Measurements from ENCODE around the gene ZSCAN5A.
"Not testable (repeated sequence)": the region's sequence is repeated elsewhere in the genome, so short reads cannot be mapped to it uniquely, and the experiment has no call there.

Gene ZSCAN5A

GRCh38 chr19:56314018-56314380 lies 640 bp downstream of the ZSCAN5A start:
- no peak for DNase-seq (ENCODE audit: low spot score)

GRCh38 chr19:56312787-56313657 lies 1.6 kb downstream of the ZSCAN5A start:
- DNase-seq (ENCODE audit: low spot score): no peak

DNA sequence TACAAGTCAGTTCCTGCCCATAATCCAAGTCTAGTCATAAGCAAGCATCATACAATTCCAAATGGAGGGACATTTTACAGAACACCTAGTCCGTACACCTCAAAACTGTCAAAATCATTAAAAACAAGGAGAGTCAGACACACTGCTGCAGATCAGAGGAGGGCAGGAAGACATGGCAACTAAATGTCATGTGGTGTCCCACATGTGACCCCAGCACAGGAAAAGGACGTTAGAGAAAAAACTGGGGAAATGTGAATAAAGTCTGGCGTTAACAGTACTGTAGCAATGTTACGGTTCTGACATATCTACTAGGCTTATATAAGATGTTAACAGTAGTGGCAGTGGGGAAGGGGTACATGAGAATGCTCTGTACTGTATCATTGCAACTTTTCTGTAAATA lies 2.3 kb downstream of the ZSCAN5A start:
- DNase-seq (ENCODE audit: low spot score): no peak

- DNase-seq (ENCODE audit: low spot score): no peak
Observed at GRCh38 chr19:56310462-56310861, 4.2 kb downstream of the ZSCAN5A start.

DNA sequence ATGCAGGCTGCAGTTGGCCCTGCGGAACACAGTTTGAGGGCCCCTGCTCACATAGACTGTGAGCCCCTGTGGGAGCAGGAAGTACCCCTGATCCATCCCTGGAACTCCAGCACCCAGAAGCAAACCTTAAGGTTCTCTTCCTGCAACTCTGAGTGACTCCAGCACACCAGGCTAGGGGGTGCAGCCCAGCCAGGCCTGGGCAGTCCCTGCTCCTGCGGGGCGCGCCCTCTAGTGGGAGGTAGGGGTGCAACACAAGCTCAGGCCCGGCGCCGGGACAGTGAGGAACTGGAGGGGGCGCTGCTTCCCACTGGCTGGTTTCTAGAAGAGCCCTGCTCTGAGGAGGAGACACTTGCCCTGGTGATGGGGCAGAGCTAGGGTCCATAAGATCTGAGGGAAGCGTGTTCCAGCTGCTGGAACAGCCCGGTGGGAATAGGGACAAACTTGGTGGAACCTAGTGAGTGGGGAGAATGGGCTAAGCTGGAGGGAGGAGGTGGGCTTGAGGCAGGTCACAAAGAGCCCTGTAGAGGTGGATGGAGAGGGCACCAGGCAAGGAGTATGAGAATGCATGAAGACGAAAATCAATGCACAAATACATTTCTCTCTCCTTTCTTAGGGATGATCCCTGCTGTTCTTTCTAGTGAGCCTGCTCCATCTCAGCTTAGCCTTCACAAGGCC lies 5.0 kb downstream of the ZSCAN5A start:
- no peak for DNase-seq (ENCODE audit: low spot score)

DNA sequence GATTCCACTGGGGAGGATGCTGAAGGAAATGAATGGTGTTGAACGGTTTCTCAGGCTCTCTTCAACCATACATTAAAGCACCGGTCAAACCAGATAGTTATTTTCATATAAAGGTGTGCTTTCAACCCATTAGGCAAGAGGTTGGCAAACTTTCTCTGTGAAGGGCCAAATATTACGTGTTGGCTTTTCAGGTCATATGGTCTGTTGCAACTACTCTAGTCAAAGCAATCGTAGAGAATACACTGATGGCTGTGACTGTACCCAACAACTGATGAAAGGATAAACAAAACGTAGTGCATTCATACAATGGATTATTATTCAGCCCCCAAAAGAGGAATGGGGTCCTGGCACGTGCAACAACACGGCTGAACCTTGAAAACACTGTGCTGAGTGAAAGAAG lies 5.8 kb downstream of the ZSCAN5A start:
- DNase-seq (ENCODE audit: low spot score): no peak

DNA sequence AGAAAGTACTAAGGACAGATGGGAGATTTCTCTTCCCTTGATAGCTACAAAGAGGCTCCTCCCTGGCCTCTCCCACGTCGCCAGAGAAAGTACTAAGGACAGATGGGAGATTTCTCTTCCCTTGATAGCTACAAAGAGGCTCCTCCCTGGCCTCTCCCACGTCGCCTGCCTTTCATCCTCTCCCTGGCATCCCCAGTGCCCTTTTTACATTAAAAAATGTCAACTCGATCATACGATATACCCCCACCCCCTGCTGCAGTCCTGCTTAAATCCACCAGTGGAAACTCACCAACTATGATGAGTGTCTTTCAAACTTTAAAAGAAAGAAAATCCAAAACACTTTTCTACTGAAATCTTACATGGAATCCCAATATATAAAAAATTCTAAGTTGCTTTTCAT lies 7.6 kb downstream of the ZSCAN5A start:
- DNase-seq (ENCODE audit: low spot score): not testable (repeated sequence)

GRCh38 chr19:56306016-56306415 lies 8.6 kb downstream of the ZSCAN5A start:
- DNase-seq (ENCODE audit: low spot score): no peak

DNA sequence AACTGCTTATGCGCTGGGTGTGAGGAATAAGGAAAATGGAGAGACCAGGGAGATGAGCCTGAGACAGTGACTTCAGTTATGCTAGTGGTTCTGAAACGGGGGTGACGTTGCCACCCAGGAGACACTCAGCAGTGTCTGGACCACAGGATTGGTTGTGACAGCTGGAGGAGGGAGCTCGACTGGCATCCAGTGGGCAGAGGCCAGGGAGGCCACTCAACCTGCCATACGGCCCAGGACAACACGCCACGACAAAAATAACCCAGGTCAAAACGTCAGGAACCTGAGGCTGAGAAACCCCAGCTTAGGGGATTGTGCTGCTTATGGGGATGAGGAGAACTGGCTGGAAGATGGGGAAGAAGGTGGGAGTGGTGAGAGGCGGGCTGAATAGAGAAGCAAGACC lies 10.4 kb downstream of the ZSCAN5A start:
- DNase-seq (ENCODE audit: low spot score): no peak

DNA sequence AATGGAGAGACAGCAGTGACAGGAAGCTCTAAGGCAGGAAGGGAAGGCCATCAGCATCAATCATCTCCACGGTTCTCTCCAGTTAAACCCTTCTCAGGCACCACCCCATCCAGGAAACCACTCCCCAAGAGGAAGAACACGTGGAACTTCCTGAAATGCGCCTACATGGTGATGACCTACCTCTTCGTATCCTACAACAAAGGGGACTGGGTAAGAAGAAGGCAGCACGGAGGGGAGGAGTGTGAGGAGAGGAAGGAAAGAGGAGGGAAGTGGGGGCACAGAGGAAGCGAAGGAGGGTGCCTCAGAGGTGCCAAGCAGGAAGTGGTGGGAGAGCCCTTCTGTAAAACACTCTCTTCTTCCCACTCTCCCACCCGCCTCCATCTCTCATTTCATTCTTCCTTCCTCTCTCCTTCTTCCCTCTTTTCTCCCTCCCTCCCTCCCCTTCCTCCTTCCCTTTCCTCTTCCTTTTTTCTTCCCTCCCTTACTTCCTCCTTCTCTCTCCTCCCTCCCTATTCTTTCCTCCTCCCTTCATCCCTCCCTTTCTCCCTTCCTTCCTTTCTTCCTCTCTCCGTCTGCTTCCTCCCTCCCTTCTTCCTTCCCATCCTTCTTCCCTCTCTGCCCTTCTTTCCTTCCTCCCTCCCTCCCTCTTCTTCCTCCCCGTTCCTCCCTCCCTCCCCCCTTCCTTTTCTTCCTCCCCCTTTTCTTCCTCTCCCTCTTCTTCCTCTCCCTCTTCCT lies 12.6 kb downstream of the ZSCAN5A start:
- DNase-seq (ENCODE audit: low spot score): no peak

- DNase-seq (ENCODE audit: low spot score): no peak
Observed at GRCh38 chr19:56301155-56301554, 13.5 kb downstream of the ZSCAN5A start.

DNA sequence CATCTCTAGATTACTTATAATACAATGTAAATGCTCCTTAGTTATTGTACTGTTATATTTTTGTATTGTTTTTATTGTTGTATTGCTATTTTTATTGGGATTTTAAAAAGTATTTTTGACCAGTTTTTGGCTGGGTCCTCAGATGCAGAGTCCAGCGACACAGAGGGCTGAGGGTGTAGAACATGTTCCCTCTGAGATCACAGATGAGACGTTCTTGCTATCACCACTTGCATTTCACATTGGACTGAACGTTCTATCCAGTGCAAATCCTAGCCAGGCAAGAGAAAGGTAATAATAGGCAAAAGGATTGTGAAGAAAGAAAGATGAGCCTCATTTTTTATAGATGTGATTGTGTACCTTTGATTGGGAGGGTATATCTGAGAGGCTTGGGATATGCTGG lies 15.0 kb downstream of the ZSCAN5A start:
- DNase-seq (ENCODE audit: low spot score): no peak

- no peak for DNase-seq (ENCODE audit: low spot score)
Observed at GRCh38 chr19:56297010-56297409, 17.6 kb downstream of the ZSCAN5A start.

- no peak for DNase-seq (ENCODE audit: low spot score)
Observed at GRCh38 chr19:56295531-56296455, 18.8 kb downstream of the ZSCAN5A start.

DNA sequence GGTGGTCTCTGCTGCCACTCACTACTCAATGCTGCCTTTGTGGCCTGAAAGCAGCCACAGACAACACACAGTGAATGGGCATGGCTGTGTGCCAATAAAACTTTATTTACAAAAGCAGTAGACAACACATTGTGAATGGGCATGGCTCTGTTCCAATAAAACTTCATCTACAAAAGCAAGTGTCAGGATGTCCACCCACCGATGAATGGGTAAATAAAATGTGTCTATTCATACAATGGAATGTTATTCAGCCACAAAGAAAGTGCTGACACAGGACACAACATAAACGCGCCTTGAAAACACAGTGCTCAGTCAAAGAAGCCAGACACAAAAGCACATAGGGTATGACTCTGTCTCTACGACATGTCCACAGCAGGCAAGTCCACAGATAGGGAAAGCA lies 20.1 kb downstream of the ZSCAN5A start:
- DNase-seq (ENCODE audit: low spot score): peak; percentile 61

DNA sequence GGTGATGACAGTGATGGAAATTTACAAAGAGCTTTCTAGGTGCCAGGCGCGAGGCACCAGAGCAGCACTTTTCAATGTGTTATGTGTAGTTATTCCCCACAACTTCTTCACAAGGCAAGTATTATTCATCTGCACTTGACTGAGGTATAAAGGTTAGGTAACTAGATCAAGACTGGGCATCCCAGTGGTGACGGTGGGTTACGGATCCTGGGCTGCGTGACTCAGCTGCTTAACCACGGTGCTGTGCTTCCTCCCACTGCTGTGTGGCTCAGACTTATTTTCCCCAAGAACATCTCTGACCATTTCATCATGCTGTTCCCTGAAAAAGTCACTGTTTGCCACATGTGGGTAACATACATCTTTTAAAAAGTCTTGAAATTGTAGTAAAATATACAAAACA lies 22.8 kb downstream of the ZSCAN5A start:
- no peak for DNase-seq (ENCODE audit: low spot score)

- no peak for DNase-seq (ENCODE audit: low spot score)
Observed at GRCh38 chr19:56290104-56290503, 24.5 kb downstream of the ZSCAN5A start.

GRCh38 chr19:56284746-56285145 lies 29.9 kb downstream of the ZSCAN5A start:
- DNase-seq (ENCODE audit: low spot score): no peak

- DNase-seq (ENCODE audit: low spot score): no peak
Observed at GRCh38 chr19:56282809-56283208, 31.8 kb downstream of the ZSCAN5A start.

DNA sequence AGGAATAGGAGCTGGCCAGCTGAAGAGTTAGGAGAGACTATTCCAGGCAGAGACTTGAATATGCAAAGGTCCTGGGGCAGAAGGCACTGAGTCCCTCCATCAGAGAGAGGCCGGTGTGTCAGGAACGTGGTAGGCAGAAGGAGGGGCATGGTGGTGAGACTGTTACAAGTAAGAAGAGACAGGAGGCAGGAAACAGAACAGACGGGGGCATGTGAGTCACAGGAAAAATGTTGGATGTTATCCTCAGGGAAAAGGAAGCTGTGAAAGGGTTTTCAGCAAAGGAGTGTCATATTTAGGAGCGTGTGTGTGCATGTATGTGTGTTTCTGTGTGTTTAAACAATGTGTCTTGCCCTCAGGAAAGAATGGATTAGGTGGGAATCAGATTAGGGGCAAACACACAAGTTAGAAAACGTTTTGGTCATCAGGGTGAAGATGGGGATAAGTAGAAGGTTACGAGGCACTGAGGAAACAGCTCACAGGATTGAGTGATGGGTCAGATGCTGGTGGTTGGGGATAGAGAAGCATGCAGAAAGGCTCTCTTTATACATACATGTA lies 41.0 kb downstream of the ZSCAN5A start:
- no peak for DNase-seq (ENCODE audit: low spot score)

GRCh38 chr19:56272161-56272798 lies 42.4 kb downstream of the ZSCAN5A start, which contains the start of gene EDDM13:
Gene EDDM13, plus strand, starts transcription at chr19:56272748. Its CDS starts 87 bp downstream, at chr19:56272835.
- DNase-seq (ENCODE audit: low spot score): no peak
